Fibroblast of skin of scalp (primary cell): ENCODE data around the gene NRGN.

Source experiments
- DNase-seq: peaks from one replicate; pipeline ENCODE4 v3.0.0-alpha.2; 2013

The NRGN gene

DNA sequence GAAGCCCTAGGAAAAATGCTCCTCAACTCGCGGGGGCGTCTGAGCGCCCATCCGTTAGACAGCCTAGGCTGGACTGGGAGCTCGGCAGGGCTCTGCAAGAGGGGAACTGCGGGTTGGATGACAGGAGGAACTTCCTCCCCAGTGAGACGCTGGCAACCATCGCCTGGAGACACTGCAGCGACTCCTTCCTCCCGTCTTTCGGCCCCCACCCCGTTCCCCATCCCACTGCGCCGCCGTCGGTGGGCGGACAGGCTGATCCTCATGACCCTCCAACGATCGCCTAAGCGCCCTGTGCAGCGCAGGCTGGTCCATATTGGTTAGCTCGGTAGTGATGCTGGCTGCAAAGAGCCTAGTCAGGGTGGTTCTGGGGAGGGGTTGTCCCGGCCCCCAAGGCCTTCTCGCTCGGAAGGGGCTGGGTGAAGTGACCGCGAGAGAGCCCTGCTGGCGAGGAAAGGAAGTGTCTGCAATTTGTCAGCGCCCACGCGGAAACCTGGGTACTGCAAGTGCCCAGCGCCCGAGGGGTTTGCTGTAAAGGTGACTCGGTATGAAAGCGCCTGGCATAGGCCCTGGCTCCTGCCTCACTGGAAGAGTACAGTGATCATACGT is 638 bp downstream of the NRGN start:
- no peak for DNase-seq

DNA sequence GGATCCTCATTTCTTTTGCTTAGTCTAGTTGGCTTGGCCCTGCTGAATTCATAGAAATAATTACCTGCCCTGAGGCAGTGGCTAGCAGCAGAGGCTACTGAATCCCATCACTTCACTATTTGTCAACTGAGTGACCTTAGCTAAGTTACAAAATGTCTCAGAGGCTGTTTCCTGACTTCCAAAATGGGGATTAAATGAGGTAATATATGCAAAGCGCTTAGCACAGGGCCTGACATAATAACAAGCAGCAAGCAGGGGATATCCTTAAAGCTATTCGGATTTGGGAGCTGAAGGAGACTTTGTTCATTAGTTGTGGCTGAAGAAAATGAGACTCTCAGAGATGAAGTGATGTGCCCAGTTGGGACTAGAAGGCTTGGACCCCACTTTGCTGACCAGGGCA is 2.8 kb downstream of the NRGN start:
- no peak for DNase-seq

DNA sequence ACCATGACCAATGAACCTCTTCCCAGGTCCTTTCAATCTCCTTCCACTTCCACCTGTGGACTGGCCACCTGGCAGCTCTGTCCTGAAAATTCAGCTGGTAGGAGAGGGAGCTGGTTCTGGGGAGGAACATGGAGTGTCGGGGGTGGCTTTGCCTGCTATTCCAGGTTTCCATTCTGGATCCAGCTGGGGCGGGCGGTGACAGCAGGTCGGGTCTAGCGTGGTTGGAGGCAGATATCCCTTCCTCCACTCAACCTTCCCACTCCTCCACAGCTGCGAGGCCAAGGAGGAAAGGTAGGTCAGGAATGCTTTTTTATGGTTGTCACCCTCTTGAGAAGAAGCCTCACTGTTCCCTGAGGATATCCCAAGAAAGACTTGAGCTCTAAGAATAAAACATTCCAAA is 3.3 kb downstream of the NRGN start:
- DNase-seq: no peak

DNA sequence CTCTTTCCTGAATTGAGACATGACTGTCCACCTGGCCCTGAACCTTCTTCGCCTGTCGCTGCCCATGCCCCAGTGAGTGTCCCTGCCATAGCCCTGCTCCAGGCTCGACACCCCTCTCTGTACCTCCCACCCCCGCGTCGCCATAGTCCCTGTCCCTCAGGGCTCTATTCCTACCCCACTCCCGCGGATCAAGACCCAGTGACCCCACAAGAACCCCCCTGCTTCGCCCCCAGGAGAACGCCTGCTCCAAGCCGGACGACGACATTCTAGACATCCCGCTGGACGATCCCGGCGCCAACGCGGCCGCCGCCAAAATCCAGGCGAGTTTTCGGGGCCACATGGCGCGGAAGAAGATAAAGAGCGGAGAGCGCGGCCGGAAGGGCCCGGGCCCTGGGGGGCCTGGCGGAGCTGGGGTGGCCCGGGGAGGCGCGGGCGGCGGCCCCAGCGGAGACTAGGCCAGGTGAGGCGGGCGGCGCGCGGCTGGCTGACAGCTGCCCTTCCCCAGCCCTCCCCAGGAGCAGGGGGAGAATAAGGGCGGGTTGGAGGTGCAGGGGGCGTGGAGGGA is 5.6 kb downstream of the NRGN start:
- no peak for DNase-seq

DNA sequence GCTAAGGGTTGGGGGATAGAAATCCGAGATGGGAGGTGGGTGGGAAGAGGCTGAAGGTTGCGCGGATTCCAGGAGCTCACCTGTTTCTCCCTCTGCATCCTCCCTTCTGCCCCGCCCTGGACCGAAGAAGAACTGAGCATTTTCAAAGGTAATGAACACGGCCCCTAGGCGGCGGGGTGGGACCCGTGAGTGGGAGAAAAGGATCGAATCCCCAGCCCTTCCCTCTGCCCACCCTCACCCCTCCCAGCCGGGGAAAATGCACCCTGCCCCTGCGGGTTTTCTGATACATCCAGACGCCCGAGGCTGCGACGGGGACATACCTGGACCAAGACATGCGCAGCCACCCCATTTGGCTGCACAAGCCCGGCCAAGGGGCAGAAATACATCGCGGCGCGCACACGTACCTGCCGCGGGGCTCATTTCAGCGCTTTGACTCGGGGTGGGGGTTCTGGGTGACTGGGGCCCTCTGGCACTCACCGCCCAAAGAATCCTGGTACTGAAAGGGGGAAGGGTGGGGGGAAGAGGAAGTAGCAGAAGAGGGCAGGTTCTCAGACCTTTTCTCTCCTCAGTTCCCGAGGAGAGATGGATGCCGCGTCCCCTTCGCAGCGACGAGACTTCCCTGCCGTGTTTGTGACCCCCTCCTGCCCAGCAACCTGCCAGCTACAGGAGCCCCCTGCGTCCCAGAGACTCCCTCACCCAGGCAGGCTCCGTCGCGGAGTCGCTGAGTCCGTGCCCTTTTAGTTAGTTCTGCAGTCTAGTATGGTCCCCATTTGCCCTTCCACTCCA is 6.3 kb downstream of the NRGN start:
- no peak for DNase-seq

DNA sequence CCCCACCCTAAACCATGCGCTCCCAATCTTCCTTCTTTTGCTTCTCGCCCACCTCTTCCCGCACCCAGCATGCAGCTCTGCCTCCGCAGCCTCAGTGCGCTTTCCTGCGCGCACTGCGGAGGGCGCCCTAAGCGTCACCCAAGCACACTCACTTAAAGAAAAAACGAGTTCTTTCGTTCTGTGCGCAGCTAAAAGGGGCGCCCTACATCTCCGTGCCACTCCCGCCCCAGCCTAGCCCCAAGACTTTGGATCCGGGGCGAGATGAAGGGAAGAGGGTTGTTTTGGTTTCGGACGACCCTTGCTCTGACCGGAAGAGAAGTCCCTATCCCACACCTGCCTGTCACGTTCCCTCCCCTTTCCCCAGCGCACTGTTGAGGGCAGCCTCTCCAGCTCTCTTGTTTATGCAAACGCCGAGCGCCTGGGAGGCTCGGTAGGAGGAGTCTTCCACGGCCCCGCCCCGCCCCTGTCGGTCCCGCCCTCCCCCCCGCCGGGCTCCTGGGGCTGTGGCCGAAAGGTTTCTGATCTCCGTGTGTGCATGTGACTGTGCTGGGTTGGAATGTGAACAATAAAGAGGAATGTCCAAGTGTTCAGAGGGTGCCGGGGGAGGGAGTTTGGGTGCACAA is 7.0 kb downstream of the NRGN start:
- peak; percentile 47 for DNase-seq

DNA sequence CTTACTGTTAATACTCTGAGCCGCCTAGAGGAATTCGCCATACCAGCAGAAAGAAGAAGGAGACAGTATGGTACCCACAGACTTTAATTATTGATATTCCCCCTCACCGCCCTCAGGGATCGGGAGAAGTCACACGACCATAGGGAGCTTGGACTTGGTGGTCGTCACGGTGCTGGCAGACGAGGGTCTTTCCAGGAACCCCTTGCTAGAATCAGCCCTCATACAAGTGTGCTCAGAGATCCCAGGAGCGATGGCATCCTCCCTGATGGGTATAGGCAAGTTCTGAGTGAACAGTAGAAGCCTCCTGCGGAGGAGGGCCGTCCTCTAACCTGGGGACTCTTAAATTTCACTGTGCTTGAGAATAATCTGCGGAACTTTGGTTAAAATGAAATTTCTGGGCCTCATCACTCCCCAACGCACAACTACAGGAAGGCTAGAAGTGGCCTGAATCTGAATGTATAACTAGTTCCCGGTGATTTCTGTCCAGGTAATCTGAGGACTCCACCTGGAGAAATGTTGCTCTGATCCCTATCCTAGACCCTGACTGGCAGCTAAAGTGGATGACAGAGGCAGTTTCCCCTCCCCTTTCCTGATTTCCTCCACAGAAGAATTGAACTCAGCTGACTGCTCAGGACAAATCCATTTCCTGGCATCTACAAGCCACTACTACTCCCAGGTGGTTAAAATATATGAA is 7.8 kb downstream of the NRGN start:
- DNase-seq: no peak

DNA sequence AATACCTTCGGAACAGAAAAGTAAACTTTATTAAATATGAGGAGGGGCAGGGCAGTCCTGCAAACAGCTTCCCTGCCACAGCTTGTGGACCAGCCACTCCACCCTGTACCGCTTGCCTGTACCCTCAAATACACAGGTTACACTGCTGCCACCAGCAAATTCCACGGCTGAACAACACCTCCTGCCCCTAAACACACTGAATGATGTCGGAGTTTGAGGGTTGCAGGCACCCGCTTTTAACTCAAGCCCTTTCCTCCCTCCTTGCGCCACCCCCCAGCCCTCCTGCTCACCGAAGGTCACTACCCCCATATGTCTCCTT is 8.3 kb downstream of the NRGN start:
- DNase-seq: no peak

DNA sequence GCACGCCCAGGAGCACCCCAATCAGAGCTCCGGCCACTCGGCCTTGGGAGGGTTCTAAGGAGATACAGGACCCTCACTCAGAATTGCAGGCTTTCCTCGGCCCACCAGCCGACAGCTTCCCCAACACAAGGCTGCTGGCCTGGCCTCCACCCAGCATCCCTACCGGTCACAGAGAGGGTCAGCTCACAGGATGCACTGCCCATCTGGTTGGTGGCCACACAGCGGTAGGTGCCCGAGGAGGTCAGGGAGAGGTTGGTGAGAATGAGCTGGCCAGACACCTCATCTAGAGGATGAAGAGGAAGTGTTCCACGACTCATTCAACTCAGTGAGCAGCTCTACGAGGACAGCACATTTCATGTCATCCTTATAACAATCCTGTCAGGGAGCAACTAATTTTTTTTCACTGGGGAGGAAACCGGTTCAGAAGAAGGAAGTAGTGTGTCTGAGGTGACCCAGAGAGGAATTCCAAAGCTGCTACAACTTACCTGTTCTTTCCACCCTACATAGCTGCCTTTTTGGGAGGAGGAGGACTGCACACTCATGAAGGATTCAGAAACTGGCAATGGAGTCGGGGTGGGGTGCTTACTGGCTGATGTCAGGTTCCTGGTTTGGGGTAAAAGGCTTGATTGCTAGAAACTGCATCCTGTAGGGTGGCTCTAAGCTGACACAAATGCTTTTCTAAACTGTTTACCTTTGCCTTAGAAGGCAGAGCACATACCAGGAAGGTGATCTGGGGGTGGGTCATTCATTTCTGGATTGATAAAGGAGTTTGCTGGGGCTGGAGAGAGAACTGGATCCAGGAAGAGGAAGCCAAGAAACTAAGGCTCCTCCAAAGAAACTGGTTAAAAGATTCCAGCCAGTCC is 9.0 kb downstream of the NRGN start:
- DNase-seq: no peak

DNA sequence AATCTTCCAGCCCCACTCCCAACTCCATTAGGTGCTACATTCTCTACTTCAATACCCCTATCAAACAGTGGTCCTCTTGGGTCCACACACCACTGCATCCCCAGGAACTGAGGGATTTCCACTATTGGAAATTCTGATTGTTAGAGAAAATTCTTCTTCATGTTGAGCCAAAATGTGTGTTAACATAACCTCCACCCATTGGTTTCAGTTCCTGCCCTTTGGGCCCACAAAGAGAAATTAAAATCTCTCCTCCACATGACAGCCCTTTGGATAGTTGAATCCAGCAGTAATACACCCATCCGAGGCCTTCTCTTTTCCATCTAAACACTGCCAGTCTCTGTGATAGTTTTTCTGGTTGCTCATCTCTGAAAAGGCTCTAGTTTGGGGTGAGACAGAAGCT is 10.2 kb downstream of the NRGN start:
- no peak for DNase-seq

DNA sequence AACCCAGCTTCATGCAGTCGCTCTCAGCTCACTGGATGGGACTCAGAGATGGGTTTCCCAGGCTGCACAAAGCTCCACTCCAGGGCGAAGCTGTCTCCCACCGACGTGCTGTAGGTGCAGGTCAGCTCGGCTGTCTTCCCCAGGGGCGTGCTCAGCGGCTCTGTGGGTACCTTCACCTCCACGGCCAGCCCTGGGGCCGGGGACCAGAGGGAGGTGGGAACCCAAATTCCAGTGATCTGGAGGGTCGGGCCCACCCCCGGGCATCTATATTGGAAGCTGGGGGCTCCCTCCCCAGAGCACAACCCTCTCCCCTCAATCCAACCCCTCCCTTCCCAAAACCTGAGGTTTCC is 11.6 kb downstream of the NRGN start:
- no peak for DNase-seq

DNA sequence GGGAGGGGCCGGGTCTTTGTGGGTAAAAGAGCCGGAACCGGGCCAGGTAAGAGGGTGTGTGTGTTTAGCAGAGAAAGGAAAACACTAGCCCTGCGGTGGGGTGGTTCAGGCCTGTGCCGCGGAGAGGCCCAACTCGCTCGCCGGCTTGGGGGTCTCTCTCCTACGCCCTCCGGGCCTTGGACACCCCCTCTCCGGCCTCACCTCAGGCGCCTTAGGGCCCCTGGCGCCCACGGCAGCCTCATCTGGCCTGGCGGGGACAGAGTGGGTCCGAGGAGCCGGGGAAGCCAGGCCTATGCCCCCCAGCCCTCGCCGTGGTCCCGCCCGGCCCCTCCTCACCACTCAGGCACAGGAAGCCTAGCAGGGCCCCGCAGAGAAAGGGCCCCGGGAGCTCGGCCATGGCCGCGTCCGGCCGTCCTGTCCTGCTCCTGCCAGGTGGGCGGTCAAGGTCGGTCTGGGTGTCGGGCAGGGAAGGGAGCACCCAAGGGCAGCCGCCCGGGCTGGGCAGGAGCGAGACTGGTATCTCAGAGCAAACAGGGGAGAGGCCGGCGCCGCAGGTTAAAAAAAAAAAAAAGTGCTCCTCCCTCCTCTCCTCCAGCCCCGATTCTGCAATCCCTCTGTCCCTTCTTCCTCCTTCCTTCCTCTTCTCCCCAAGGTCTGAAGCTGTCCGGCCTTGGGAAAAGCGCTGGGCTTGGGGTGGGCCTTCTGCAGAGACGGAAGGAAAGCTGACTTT is 12.2 kb downstream of the NRGN start, which contains the start of gene VSIG2:
Gene VSIG2 (minus strand): TSS at position 515 of the 730 bp plus-strand sequence. CDS start 118 bp downstream, at position 397.
- no peak for DNase-seq

DNA sequence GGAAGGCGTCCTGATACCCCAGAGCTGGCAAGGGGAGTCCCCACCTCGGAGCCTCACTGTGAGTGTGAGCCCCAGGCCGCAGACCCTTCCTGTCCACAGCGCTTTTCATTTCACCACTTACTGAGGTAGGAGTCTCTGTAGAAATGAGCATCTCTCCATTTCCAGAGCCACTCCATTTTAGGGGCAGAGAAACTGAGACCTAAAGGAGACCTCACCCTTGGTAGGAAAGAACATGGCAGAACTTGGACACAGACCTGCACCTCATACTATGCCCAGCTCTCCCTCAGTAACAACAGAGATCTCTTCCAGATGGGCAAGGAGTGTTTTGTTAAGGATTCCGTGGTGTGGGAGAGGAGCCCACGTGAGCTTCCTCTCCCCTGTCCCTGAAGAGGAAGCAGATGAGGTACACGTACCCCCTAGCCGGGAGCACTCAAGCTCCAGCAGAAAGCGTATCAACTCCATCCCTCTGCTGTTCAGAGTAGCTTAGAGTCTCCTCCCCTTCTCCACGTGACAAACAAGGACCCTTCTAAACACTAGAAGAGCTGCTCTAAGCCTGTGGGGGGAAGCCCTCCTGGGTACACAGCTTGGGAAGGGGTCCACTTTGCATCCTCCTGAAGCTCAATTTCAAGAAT is 12.8 kb downstream of the NRGN start:
- DNase-seq: no peak

DNA sequence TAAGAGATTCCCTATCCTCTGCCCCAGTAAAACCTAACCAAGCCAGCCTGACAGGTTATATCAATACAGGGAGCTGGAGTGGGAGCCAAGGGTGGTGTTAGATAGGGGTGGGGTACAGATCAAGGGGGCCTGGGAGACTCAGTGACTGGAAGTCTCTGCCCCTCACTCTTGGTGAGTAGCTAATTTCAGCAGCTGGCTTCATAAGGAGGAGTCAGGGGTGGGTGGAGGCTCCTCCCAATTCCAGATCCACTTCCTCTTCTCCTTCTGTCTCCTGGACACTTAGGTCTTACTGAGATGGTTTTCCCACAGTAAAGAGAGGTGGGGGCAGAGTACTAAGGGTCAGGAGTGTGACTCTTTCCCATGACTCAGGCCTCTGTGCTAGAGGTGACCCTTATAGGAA is 13.5 kb downstream of the NRGN start:
- DNase-seq: no peak

DNA sequence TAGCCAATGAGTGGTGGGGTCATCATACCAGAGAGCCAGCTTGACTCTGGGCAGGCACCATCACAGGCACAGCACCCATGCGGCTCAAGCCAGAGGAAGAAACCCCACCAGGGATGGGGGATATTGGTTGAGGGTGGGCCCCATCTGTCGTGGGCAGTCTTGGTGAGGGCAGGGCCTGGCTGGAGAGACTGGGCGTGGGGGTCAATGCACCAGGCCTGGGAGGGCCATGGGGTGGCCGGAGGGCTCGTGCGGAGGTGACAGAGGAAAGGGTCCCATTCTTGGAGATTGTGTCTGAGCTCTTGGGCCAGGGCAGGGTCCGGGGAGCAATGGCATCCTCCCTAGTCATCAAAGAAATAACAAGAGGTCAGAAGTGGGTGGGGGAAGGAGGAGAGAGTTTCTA is 13.9 kb downstream of the NRGN start:
- DNase-seq: no peak

DNA sequence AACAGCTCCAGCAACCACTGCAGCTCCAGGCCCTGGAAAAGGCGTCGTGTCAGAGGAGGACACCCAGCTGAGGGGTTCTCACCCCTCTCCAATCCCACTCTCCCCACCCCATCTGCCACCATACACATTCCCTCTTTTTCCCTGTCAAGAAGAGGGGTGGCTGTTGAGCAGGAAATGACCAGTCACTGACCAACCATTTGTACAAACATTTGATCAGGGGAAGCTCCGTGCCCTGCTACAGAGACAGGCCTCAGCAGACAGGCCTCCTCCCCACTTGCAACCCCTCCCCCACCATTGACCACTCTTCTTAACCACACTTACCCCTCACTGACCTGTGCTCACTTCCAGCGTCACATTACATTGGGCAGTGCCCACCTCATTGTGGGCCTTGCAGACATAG is 14.6 kb downstream of the NRGN start:
- DNase-seq: no peak

DNA sequence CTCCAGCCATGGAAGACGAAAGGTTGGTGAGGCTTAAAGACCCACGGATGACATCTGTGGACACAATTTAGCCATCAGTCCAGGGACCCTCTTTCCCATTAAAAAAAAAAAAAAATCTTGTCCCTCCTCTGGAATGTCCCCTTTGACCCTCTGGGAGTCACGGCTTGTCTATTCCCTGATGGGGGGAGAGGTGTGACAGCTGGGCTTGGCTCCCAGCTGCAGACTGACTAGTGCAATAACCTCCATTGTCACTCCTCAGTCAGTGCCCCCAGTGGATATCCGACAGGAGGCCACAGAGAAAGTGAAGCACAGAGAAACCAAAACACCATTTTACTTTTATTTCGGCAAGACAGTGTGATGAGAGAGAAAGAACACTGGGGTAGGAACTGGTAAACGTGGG is 15.0 kb downstream of the NRGN start:
- no peak for DNase-seq

DNA sequence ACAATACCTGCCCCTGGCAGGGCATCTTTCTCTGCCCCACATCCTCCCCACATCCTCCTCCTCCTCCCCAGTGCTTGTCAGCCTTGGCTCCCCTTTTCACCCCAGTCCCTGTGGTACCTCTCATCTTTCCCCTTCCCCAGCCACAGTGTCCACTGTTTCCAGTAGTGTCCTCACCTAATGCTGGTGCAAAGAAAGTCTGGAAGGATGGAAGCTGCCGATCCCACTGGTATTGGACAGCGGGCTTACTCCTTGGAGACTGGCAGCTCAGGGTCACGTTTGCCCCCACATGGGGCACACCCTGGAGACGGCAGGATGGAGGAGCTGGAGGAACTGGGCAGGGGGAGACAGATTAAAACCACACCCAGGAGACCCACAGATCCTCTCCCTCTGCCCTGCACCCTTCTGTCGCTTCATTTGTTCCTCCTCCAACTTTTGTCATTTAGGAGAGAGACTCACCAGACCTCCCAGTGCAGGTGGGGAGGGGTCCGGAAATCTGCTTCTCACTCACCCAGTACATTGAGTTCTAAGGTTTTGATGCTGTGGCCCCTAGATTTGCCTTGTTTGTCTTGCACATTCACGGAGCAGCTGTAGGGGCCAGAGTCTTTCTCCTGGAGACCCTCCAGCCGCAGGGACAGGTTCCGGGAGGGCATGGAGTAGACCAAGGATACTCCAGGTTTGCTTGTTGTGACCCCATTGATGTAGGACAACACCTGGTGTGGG is 16.5 kb downstream of the NRGN start:
- DNase-seq: no peak

DNA sequence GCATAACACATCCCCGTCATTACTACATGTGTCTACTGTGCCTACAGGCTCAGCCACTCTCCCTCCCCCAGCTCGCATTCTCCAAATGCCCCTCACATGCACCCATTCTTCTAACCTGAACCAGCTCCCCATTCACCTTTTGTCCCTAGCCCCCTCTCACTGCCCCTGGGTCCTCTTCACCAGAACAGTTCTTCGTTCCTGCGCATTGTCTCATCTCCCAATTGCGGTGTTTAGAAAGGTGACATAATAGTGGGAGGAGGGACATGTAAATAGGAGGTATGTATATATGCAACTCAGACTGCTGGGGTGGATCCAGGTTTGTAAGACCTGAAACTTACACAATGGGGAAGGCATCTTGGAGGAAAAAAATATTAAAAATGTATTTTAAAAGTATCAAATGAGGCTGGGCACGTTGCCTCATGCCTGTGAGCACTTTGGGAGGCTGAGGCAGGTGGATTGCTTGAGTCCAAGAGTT is 17.0 kb downstream of the NRGN start:
- no peak for DNase-seq

DNA sequence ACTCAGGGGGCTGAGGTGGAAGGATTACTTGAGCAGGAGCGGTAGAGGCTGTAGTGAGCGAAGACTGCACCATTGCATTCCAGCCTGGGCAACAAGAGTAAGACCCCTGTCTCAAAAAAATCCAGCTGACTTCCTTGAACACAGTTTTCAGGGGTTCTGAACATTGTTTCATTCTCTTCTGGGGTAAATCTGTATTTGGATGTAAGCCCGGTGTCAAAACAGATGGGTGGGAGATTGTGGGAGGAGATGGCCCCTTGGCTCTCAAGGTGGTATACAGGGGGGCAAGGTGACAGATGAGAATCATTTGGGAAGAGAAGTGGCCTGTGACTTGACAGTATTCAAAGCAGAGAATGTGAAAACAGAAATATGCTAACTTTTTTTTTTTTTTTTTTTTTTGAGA is 17.6 kb downstream of the NRGN start:
- DNase-seq: no peak
